Immature natural killer cell (primary cell): ENCODE measurements around the gene PTPRF. TPM values are rescaled to one million over a fixed set of nuclear protein-coding genes. Genes with fewer than 3 reads are reported as not detected.

Experiments
- DNase-seq, 3 donors: peaks; one replicate each; pipeline ENCODE4 v3.0.0; 2022; ENCODE audit warnings: mixed read lengths in 1 of 3
- H3K27ac Mint-ChIP-seq, 6 donors: one replicate each; pipeline ENCODE4 v1.8.0; 2020; ENCODE audit warnings: mixed read lengths in 6 of 6, mild to moderate bottlenecking in 5 of 6, inconsistent platforms in 4 of 6, moderate library complexity in 3 of 6
- H3K27me3 Mint-ChIP-seq, 3 donors: one replicate each; pipeline ENCODE4 v1.8.0; 2020 to 2021; ENCODE audit warnings: low read depth in 3 of 3, mild to moderate bottlenecking in 3 of 3, mixed read lengths in 3 of 3, moderate library complexity in 3 of 3, inconsistent platforms in 1 of 3
- H3K36me3 Mint-ChIP-seq, 3 donors: one replicate each; pipeline ENCODE4 v1.8.0; 2020; ENCODE audit warnings: mixed read lengths in 3 of 3, inconsistent platforms in 2 of 3, mild to moderate bottlenecking in 2 of 3
- H3K4me1 Mint-ChIP-seq, 2 donors: one replicate each; pipeline ENCODE4 v1.8.0; 2020; ENCODE audit warnings: inconsistent platforms in 2 of 2, mild to moderate bottlenecking in 2 of 2, mixed read lengths in 2 of 2, moderate library complexity in 1 of 2
- H3K4me3 Mint-ChIP-seq, 5 donors: one replicate each; pipeline ENCODE4 v1.8.0; 2020; ENCODE audit warnings: mild to moderate bottlenecking in 5 of 5, mixed read lengths in 5 of 5, inconsistent platforms in 3 of 5, moderate library complexity in 3 of 5
- H3K9me3 Mint-ChIP-seq, 6 donors: one replicate each; pipeline ENCODE4 v1.8.0; 2020; ENCODE audit warnings: mild to moderate bottlenecking in 6 of 6, mixed read lengths in 6 of 6, inconsistent platforms in 4 of 6, moderate library complexity in 3 of 6
- polyA plus RNA-seq, 3 donors: library from polyadenylated mRNA; unstranded; fragments of 300-500 nt; fragmentation: Illumina TruSeq; gene quantifications; one replicate each; pipeline ENCODE4 v1.2.3, GENCODE V29; 2021

Gene PTPRF
- polyA plus RNA-seq, 3 donors from 2014 or later = not detected

DNA sequence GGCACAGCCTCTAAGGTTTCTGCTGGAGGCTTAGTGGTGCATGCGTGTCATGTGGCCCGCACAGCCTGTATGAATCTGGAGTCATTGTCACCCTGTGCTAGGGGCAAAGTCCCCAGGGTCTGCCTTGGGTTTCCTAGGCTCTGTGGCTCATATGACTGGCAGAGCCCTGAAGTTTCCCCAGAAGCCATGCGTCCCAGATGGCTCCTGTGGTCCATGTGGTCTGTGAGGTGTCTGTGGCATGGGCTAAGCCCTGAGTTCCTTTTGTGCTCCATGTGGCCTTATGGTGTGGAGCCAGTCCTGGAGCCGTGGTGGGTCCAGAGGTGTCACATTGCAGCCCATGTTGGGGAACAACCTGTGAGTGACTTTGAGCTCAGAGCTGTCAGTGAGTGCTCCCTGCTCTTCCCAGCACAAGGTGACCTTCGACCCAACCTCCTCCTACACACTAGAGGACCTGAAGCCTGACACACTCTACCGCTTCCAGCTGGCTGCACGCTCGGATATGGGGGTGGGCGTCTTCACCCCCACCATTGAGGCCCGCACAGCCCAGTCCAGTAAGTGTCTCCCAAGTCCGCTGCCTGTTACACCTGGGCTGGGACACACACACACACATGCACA, 61.5 kb downstream of the PTPRF start:
- Mint-ChIP-seq H3K4me3 (no peak overlapping the region), H3K36me3 (no peaks in the 10 kb centered on the region)

DNA sequence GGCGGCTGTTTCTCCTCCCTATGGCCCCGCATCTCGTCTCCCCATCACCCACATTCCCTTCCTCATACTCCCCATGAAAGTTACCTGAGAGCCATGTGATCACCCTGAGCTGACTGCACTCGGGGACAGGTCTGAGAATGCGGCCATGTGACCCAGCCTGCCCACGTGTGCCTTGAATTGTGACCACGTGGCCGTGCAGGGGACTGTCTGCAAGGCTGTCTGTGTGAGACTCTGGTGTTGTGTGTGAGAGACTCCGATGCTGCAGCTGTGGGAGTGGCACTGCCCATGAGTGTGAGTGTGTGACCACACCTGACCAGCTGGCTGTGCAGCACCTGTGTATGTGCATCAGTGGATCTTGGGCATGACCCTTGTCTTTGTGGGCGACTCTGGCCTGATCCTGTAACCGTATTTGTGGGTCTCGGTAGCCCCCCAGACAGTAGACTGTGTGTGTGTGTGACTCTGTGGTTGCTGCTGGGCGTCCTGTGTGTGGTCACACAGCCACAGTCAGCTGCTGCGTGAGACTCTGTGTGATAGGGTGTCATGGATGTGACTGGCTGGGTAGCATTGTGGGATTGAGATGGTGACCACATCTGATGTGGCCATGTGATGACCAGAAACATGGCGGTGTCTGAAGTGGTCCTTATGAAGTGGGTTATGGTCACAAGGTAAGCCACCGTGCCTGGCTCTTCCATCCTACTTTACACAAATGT, 62.4 kb downstream of the PTPRF start:
- Mint-ChIP-seq H3K9me3 (no peaks in the 10 kb centered on the region), H3K4me1 (no peaks in the 10 kb centered on the region), H3K27me3 (peaks cover 0 to 10% (median 5%) of the 10 kb centered on the region in 3 donors), H3K27ac (peak overlapping the region in 1 of 6 donors; percentile 20), H3K4me3 (no peak overlapping the region), H3K36me3 (no peaks in the 10 kb centered on the region)
- DNase-seq = peak; percentile 3 to 38 (median 11)

More for the DNA sequence above, 61.5 kb downstream of the PTPRF start:
- no peak for DNase-seq
- Mint-ChIP-seq H3K27ac (no peak overlapping the region), H3K9me3 (no peaks in the 10 kb centered on the region), H3K27me3 (peaks cover 0 to 10% (median 5%) of the 10 kb centered on the region in 3 donors), H3K4me1 (no peaks in the 10 kb centered on the region)

- Mint-ChIP-seq H3K4me1 (no peaks in the 10 kb centered on the region), H3K9me3 (no peaks in the 10 kb centered on the region), H3K27ac (no peak overlapping the region), H3K4me3 (no peak overlapping the region), H3K36me3 (no peaks in the 10 kb centered on the region), H3K27me3 (peaks cover 0 to 10% (median 3%) of the 10 kb centered on the region in 3 donors)
- DNase-seq = no peak
These were observed 65.9 kb downstream of the PTPRF start for GRCh38 chr1:43596579-43596978.

- no peak overlapping the region for H3K4me3 Mint-ChIP-seq
- H3K27me3 Mint-ChIP-seq = peaks cover 0 to 10% (median 3%) of the 10 kb centered on the region in 3 donors
- H3K27ac Mint-ChIP-seq = no peak overlapping the region
- no peaks in the 10 kb centered on the region for H3K9me3 Mint-ChIP-seq
- H3K36me3 Mint-ChIP-seq = no peaks in the 10 kb centered on the region
- no peak for DNase-seq
- no peaks in the 10 kb centered on the region for H3K4me1 Mint-ChIP-seq
These were observed 66.3 kb downstream of the PTPRF start for GRCh38 chr1:43597028-43597427.

DNA sequence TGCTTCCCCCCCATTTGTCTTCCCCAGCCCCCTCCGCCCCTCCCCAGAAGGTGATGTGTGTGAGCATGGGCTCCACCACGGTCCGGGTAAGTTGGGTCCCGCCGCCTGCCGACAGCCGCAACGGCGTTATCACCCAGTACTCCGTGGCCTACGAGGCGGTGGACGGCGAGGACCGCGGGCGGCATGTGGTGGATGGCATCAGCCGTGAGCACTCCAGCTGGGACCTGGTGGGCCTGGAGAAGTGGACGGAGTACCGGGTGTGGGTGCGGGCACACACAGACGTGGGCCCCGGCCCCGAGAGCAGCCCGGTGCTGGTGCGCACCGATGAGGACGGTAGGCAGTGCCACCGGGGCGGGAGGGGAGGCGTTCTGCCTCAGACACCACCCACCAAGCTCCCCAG, 67.0 kb downstream of the PTPRF start:
- Mint-ChIP-seq H3K27me3 (peaks cover 0 to 10% (median 3%) of the 10 kb centered on the region in 3 donors), H3K4me1 (no peaks in the 10 kb centered on the region), H3K4me3 (no peak overlapping the region), H3K36me3 (no peaks in the 10 kb centered on the region), H3K9me3 (no peaks in the 10 kb centered on the region), H3K27ac (no peak overlapping the region)
- DNase-seq = no peak

- no peak for DNase-seq
- Mint-ChIP-seq H3K27ac (no peak overlapping the region), H3K4me3 (no peak overlapping the region), H3K36me3 (no peaks in the 10 kb centered on the region), H3K27me3 (peaks cover 0 to 3% (median 0%) of the 10 kb centered on the region in 3 donors), H3K9me3 (no peaks in the 10 kb centered on the region), H3K4me1 (no peaks in the 10 kb centered on the region)
These were observed 67.9 kb downstream of the PTPRF start for GRCh38 chr1:43598622-43599021.

DNA sequence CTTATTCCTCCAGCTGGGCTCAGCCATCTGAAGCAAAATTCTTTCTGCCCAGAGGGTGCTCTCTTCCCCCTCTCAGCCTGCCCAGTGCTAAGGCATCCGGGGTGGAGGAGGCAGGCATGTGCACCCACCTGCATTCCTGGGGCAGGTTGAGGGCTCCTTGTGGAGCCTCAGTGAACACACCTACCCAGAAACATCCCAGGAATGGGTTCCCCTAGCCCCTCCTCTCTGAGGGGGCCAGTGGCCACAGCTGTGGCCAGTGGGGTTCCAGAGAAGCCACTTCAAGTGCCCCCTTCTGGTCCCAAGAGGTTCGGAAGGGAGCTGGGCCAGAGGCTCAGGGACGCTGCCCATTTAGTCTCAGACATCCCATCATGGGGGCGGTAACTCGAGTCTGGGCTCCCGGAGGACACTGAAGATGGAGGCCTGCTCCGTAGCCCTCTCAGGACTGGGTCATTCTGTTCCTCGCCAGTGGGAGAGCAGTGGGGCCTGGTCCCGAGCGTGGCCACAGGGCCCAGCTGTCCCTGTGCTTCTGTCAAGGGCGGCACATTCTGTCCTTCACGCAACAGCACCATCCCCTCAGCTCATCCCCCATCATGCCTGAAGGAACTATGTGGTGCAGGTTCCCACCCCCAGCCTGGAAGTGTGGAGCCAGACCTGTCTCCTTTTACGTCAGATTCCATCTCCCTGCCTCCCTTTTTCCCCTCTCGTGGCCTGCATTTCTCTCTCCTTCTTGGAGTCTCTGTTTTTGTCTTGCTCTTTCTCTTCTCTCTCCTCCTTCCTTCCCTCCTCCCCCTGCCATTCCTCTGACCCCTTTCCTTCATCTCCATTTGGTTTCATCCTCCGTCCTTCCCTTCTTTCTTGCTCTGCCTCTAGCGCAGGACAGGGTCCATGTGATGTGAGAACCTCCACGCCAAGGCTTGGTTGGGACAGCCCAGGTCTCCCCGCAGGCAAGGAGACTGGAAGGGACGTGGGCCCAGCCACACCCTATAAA, 69.6 kb downstream of the PTPRF start:
- Mint-ChIP-seq H3K9me3 (no peaks in the 10 kb centered on the region), H3K4me1 (no peaks in the 10 kb centered on the region), H3K27ac (no peak overlapping the region), H3K4me3 (no peak overlapping the region), H3K36me3 (no peaks in the 10 kb centered on the region), H3K27me3 (no peaks in the 10 kb centered on the region)
- DNase-seq = no peak

GRCh38 chr1:43602990-43603389, 72.3 kb downstream of the PTPRF start:
- Mint-ChIP-seq H3K4me1 (no peaks in the 10 kb centered on the region), H3K36me3 (no peaks in the 10 kb centered on the region), H3K27me3 (no peaks in the 10 kb centered on the region), H3K27ac (no peak overlapping the region), H3K4me3 (no peak overlapping the region), H3K9me3 (no peaks in the 10 kb centered on the region)
- no peak for DNase-seq

- Mint-ChIP-seq H3K4me3 (no peak overlapping the region), H3K9me3 (no peaks in the 10 kb centered on the region), H3K27me3 (peaks cover 0 to 4% (median 0%) of the 10 kb centered on the region in 3 donors), H3K4me1 (no peaks in the 10 kb centered on the region), H3K36me3 (no peaks in the 10 kb centered on the region), H3K27ac (no peak overlapping the region)
- no peak for DNase-seq
These were observed 73.5 kb downstream of the PTPRF start for GRCh38 chr1:43604192-43604591.

GRCh38 chr1:43605157-43605556, 74.5 kb downstream of the PTPRF start:
- DNase-seq = no peak
- no peaks in the 10 kb centered on the region for H3K36me3 Mint-ChIP-seq
- no peaks in the 10 kb centered on the region for H3K4me1 Mint-ChIP-seq
- H3K27ac Mint-ChIP-seq = no peak overlapping the region
- H3K27me3 Mint-ChIP-seq = peaks cover 0 to 4% (median 0%) of the 10 kb centered on the region in 3 donors
- H3K9me3 Mint-ChIP-seq = no peaks in the 10 kb centered on the region
- H3K4me3 Mint-ChIP-seq = no peak overlapping the region

- Mint-ChIP-seq H3K27me3 (peaks cover 0 to 4% (median 0%) of the 10 kb centered on the region in 3 donors), H3K4me1 (no peaks in the 10 kb centered on the region), H3K9me3 (no peaks in the 10 kb centered on the region), H3K4me3 (no peak overlapping the region), H3K27ac (no peak overlapping the region), H3K36me3 (no peaks in the 10 kb centered on the region)
- DNase-seq = no peak
These were observed 75.1 kb downstream of the PTPRF start for GRCh38 chr1:43605766-43606165.

DNA sequence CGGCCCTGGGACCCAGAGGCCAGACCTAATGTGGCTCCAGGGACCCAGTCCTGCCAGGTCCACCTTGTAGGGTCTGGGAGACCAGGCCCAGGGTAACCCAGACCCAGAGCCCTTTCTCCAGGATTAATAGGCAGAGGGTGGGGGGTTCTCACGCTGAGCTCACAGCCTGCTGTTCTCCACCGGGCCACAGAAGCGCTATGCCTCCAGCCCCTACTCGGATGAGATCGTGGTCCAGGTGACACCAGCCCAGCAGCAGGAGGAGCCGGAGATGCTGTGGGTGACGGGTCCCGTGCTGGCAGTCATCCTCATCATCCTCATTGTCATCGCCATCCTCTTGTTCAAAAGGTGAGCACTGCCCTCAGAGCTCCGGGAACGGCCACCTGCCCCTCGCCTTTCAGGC, 75.9 kb downstream of the PTPRF start:
- Mint-ChIP-seq H3K9me3 (no peaks in the 10 kb centered on the region), H3K27me3 (peaks cover 0 to 11% (median 0%) of the 10 kb centered on the region in 3 donors), H3K36me3 (no peaks in the 10 kb centered on the region), H3K27ac (no peak overlapping the region), H3K4me3 (no peak overlapping the region), H3K4me1 (no peaks in the 10 kb centered on the region)
- no peak for DNase-seq

- no peaks in the 10 kb centered on the region for H3K4me1 Mint-ChIP-seq
- H3K9me3 Mint-ChIP-seq = no peaks in the 10 kb centered on the region
- H3K36me3 Mint-ChIP-seq = no peaks in the 10 kb centered on the region
- peaks cover 0 to 11% (median 0%) of the 10 kb centered on the region in 3 donors for H3K27me3 Mint-ChIP-seq
- no peak for DNase-seq
- no peak overlapping the region for H3K27ac Mint-ChIP-seq
- H3K4me3 Mint-ChIP-seq = no peak overlapping the region
These were observed 78.1 kb downstream of the PTPRF start for GRCh38 chr1:43608827-43609226.

- Mint-ChIP-seq H3K4me3 (no peak overlapping the region), H3K4me1 (no peaks in the 10 kb centered on the region), H3K36me3 (no peaks in the 10 kb centered on the region), H3K27me3 (peaks cover 0 to 11% (median 0%) of the 10 kb centered on the region in 3 donors), H3K9me3 (no peaks in the 10 kb centered on the region), H3K27ac (no peak overlapping the region)
- no peak for DNase-seq
These were observed 79.7 kb downstream of the PTPRF start for GRCh38 chr1:43610339-43610738.
